GM15510 (cell line): ENCODE results near the gene GATB.

ENCODE experiments used
- POLR2A ChIP-seq: IDR thresholded peaks from 3 replicates; pipeline ENCODE4 v1.6.1; 2011; ENCODE audit warnings: borderline replicate concordance; ENCODE audit not compliant: insufficient read length; ENCODE audit errors: extremely low read depth

GATB gene

DNA sequence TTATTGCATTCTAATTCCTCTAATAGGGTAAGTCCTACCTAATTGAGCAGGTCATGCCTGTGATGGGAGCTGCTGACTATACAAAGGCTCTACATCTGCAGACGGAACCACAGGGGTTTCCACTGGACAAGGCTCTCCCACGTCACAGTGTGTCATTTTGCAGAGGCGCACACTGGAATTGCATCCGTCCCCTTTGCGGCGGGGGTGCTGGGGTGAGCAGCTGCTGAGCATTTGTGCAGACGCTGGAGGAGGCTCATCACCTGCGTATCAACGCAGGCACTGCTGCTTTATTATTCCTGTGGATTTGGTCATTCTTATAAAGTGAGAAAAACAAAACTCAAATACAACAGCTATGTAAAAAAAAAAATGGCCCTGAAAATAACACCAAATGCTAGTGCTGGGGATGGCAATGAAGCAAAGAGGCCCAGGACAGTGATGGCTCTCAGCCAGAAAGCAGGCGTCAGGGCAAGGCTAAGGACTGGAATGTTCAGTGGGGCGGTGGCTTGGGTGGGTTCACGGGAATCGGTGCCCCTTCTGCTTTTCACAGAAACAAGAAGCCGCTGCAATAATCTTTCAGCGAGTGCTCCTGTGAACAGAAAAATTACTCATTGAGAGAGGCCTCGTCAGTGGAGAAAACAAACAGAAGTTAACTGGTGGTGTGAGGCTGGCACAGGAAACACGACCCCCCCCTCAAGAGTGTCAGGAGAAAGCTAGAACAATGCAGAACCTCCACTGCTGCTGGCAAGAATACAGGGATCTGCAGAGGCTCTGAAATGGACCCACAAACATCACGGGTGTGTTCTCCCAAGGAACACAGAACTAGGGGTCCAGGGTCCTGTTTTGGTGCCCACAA lies 67.8 kb downstream of the GATB start:
- no peak for TF ChIP-seq POLR2A

DNA sequence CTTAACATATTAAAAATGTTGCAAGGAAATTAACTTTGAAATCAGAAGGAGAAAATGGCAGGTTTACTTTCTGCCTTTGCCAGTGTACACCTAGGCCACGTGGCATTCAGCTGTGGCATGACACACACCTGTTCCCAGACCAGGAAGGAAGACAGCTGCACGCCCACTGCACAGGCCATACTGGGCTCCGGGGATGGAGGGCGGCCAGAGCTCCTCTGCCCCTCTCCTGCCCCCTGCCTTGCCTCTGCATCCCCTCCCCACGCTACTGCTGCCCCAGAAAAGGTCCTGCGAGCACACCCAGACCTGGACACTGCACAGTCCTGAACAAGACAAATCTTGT lies 68.4 kb downstream of the GATB start:
- TF ChIP-seq POLR2A, result no peak

DNA sequence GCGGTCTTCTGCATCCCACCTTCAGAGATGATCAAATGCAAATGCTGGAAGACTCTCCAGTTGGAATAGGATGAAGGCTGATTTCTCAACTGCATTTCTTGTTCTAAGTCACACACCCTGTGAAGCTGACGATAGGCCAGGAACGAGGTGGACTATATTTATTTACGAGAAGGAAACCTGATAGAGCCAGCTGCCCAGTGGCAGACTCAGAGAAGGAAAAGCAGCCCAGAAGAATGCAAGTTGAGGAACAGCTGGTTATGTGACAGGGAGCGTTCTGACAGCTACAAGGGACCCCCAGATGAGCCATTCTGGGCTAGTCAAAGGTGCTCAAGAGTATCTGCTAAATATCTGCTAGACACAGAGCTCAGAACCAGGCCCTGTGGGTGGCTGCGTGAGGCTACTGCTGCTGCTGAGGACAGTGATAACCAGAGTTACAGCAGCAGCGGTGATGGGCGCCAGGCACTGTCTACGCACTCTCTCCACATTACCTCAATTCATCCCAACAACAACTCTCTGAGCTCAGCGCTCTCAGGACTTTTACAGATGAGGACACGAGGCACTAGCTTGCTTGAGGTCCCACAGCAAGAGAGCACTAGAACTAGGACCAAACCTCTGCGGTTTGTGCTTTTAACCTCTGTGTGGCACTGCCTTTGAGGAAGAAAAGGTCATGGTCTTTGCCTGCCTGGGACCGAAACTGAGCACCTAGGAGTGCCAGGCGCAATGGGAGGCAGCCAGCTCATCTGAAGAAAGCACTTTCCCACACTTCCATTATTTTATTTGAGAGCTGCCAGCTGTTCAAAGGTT lies 69.0 kb downstream of the GATB start:
- TF ChIP-seq POLR2A, result no peak

GRCh38 chr4:151690876-151691275 lies 69.9 kb downstream of the GATB start:
- no peak for TF ChIP-seq POLR2A

- no peak for TF ChIP-seq POLR2A
Observed at GRCh38 chr4:151690164-151690870, 70.5 kb downstream of the GATB start.

DNA sequence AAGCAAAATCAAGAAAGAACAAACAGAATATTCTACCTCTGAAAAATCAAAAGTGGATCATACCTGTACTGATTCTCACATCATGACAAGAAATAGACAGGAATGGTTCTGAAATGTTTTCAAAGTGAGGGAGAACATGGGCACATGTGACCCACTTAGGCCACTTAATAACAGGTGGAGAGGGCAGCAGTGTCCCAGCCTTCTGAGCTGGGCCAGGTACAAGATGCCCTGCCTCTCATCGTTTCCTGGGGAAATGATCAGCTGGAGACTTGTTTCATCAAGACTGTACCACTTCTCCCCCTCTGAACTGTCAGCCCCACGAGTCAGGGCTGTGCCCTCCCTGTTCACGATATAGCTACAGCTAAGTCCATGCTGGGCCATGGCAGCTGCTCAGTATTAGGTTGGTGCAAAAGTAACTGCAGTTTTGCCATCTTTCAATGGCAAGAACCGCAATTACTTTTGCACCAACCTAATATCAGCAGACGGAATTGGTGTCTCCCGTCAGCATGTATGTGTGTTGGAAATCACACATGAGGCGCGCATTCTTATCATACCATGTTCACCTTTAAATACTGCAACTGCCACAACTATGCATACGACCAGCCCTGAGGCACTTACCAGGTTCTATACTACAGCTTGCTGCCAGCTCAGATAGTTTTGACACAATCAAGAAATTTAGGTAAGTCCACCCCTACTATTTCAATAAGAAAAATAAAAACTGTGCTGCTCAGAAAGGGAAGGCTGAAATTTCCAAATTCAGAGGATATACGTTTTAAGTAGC lies 71.4 kb downstream of the GATB start:
- no peak for TF ChIP-seq POLR2A

DNA sequence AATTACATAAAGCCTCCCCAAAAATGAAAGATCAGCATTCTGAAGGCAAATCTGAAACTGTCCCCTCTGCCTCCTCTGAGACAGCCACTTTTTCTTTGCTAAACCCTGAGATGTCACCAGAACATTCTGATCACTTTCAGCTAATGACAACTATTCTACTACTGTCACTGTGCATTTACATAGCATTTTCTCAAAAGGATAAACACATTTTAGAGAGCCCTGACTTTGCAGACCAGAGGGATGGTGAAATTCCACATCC lies 72.1 kb downstream of the GATB start:
- no peak for TF ChIP-seq POLR2A

DNA sequence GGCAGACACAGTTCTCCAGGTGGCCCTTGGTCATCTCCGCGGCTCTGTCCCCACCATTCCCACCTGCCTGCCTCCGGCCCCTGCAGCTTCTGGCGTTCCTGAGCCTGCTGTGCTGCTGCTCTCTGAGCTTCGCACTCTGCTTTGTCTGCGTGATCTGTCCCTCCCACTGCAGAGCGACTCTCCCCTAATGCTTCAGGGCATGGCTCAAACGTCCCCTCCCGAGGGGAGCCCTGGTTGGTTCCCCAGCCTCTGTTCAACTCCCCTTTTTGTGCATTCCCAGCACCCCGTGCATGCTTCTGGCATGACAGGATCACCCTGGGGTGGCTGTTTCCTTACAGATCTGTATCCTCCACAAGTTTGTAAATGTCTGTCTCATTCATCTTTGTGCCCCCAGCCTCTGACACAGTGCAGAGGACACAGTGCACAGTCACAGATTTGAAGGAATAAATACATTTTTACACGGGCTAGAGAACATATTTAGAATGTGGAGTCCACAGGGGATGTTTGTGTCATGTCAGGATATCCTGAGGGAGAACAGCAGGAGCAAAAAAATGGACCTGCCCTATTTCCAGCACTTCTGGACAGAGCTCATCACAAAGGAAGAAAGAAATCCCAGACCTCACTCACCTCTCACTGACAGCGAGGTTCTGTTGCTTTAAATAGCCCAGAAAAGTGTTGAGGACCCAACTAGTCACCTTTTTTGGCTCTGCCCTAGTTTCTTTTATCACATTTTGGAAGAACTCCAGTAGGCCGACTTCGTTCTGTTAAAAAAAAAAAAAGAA lies 72.6 kb downstream of the GATB start:
- TF ChIP-seq POLR2A, result no peak

DNA sequence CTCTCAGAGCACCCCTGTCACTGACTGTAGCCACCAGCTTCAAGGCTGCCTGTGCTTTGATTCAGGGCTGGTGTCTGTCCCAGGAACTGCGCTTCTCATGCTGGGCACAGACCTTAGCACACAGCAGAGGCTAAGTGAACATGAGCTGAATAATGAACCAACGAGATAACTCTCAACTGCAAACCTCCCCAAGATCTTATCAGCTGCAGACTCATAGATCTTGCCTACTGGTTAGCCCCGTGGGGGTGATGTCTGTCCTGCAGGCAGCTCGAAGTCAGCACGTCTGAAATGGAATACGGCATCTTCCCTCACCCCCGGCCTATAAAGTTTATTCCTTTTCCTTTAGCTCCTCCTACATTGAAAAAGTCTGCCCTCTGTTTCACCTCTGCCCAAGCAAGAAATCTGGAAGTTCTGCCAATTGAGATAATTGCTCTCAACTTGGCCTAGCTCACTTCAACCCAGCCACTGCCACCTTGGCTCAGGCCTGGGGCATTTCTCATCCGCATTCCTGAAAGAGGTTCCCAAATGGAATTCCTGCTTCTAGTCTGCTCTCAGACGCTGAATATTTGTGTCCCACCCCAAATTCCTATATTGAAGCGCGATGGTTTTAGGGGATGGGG lies 73.7 kb downstream of the GATB start:
- TF ChIP-seq POLR2A, result no peak

GRCh38 chr4:151685303-151685702 lies 75.5 kb downstream of the GATB start:
- no peak for TF ChIP-seq POLR2A

GRCh38 chr4:151681085-151681484 lies 79.7 kb downstream of the GATB start:
- no peak for TF ChIP-seq POLR2A

DNA sequence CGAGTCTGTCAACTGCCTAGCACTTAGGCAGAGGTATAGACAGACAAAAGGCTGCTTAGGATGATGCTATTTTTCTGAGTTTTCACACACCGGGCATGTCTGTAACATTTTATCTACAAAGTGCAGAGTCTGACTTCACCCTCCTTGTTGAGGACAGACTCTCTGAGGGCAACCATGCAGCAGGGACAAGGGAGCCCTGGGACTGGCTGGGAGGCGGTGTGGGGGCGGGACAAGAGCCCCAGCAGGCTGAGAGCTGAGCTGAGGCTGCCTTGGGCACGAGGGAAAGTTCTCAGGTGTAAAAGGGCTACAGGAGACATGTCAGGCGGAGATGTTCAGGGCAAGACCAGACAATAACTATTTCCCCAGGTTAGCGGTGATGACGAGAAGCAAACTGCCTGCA lies 81.6 kb downstream of the GATB start:
- TF ChIP-seq POLR2A, result no peak

GRCh38 chr4:151678048-151678872 lies 82.5 kb downstream of the GATB start:
- no peak for TF ChIP-seq POLR2A
